K562 (cell line): ENCODE results near the gene TMPRSS7. TPM values are rescaled to one million over a fixed set of nuclear protein-coding genes. Genes with fewer than 3 reads are reported as not detected.

Experiments used
- ATAC-seq: fragments of 200-7000 bp; cut with Tn5 transposase; 3 replicates; pipeline ENCODE4 v1.9.1; 2020; ENCODE audit warnings: moderate library complexity
- BruUV-seq: library from RNA; stranded (reverse); fragments of 400-500 nt; replicated peaks from 2 replicates; lab custom pipeline; 2021; lab: Mats Ljungman, UMichigan
- CTCF ChIA-PET: fragments of 300-600 bp; formaldehyde crosslinking; extraction: SDS; loops from one replicate; lab custom pipeline; 2021; ENCODE audit warnings: low intra/inter-chr PET ratio; lab: Yijun Ruan, JAX
- POLR2A ChIA-PET: fragments of 300-600, 350-650 bp; sonication (Branson Sonifier 250); formaldehyde crosslinking; extraction: SDS; loops from one replicate; lab custom pipeline; 2021; ENCODE audit warnings: antibody characterized with exemption, inconsistent platforms; lab: Yijun Ruan, JAX
- DNase-seq, 4 experiments: peaks; one replicate each; pipeline versions ENCODE4 v3.0.0 to v3.0.0-alpha.2; 2011 to 2018; ENCODE audit warnings: low spot score in 3 of 4, mixed read lengths in 3 of 4; ENCODE audit errors: extremely low read depth in 1 of 4
- FAIRE-seq: peaks from 2 replicates; lab custom pipeline; 2011; peaks lifted over from hg19 to GRCh38; lab: Jason Lieb, UNC
- H2AFZ ChIP-seq: 2 replicates; pipeline ENCODE4 v1.6.0; 2011; ENCODE audit warnings: low read depth, low read length, control low read depth, inconsistent platforms
- H3K27ac ChIP-seq: fragments of 200-600 bp; 3 replicates; pipeline ENCODE4 v1.8.0; 2011; ENCODE audit warnings: low read depth, mild to moderate bottlenecking, control low read depth, inconsistent platforms, low read length, moderate library complexity, mixed read lengths; ENCODE audit errors: extremely low read depth
- H3K27me3 ChIP-seq, 2 experiments: fragments of 300-600 bp in 1 of 2; 2 replicates in 1 of 2; 3 replicates in 1 of 2; pipeline versions ENCODE4 v1.6.0 to v1.8.0; 2011; ENCODE audit warnings: inconsistent platforms in 2 of 2, low read length in 2 of 2, mild to moderate bottlenecking in 1 of 2, mixed read lengths in 1 of 2, moderate library complexity in 1 of 2; ENCODE audit not compliant: control insufficient read depth in 2 of 2, insufficient read depth in 2 of 2
- H3K36me3 ChIP-seq: fragments of 300-600 bp; 3 replicates; pipeline ENCODE4 v1.8.0; 2011; ENCODE audit warnings: mild to moderate bottlenecking, low read length, inconsistent platforms; ENCODE audit not compliant: control insufficient read depth, insufficient read depth
- H3K4me1 ChIP-seq, 2 experiments: fragments of 200-600 bp in 1 of 2; replicated peaks in 1 of 2; 2 replicates in 1 of 2; 3 replicates in 1 of 2; pipeline versions ENCODE4 v1.5.1 to v1.8.0; 2011; ENCODE audit warnings: inconsistent platforms in 2 of 2, low read length in 2 of 2, mild to moderate bottlenecking in 1 of 2, mixed read lengths in 1 of 2, moderate library complexity in 1 of 2; ENCODE audit not compliant: control insufficient read depth in 2 of 2, insufficient read depth in 2 of 2
- H3K4me2 ChIP-seq: 2 replicates; pipeline ENCODE4 v1.6.1; 2011; ENCODE audit warnings: low read length, control low read depth, inconsistent platforms, mixed read lengths; ENCODE audit not compliant: insufficient read depth
- H3K4me3 ChIP-seq: fragments of 200-600 bp; sonication (generic), shearing (Covaris generic); 2 replicates; pipeline ENCODE4 v1.5.1; 2016; ENCODE audit warnings: control low read depth, inconsistent platforms
- H3K79me2 ChIP-seq: fragments of 200-600 bp; 3 replicates; pipeline ENCODE4 v1.8.0; 2011; ENCODE audit warnings: low read length, inconsistent platforms; ENCODE audit not compliant: control insufficient read depth, insufficient read depth
- H3K9ac ChIP-seq, 2 experiments: 2 replicates each; pipeline versions ENCODE4 v1.6.0 to v1.6.1; 2011; ENCODE audit warnings: low read depth in 2 of 2, low read length in 2 of 2, control low read depth in 1 of 2, inconsistent platforms in 1 of 2, mild to moderate bottlenecking in 1 of 2, mixed read lengths in 1 of 2; ENCODE audit not compliant: insufficient read depth in 1 of 2
- H3K9me1 ChIP-seq: one replicate; pipeline ENCODE4 v1.6.0; 2011; ENCODE audit warnings: inconsistent platforms, mild to moderate bottlenecking, low read length, moderate library complexity; ENCODE audit not compliant: control insufficient read depth, insufficient read depth
- H3K9me3 ChIP-seq: replicated peaks from 2 replicates; pipeline ENCODE4 v1.5.1; 2011; ENCODE audit warnings: low read depth, low read length, inconsistent platforms; ENCODE audit not compliant: control insufficient read depth, insufficient read depth
- H4K20me1 ChIP-seq: replicated peaks from 2 replicates; pipeline ENCODE4 v1.6.1; 2011; ENCODE audit warnings: low read length, inconsistent platforms, mixed read lengths; ENCODE audit not compliant: control insufficient read depth, insufficient read depth
- CTCF ChIP-seq, 3 experiments: IDR thresholded peaks in 2 of 3; conservative IDR thresholded peaks in 1 of 3; 2 replicates each; pipeline ENCODE4 v1.5.1; 2011 to 2012; ENCODE audit warnings: low read length in 3 of 3, mild to moderate bottlenecking in 3 of 3, control low read depth in 2 of 3, improper control_type of control experiment in 1 of 3, inconsistent platforms in 1 of 3, low read depth in 1 of 3, mixed read lengths in 1 of 3, moderate library complexity in 1 of 3; ENCODE audit not compliant: insufficient read depth in 2 of 3
- DDX20 ChIP-seq: fragments of 450-650 bp; IDR thresholded peaks from 2 replicates; pipeline ENCODE4 v1.6.1; 2016; ENCODE audit warnings: missing genetic modification characterization, low read depth, mild to moderate bottlenecking, missing compliant biosample characterization, moderate library complexity
- L3MBTL2 ChIP-seq: fragments of 450-650 bp; IDR thresholded peaks from 2 replicates; pipeline ENCODE4 v1.6.1; 2016; ENCODE audit warnings: mild to moderate bottlenecking, moderate library complexity
- NFIX ChIP-seq: fragments of 250-450 bp; sonication (Bioruptor Pico); IDR thresholded peaks from 2 replicates; pipeline ENCODE4 v1.4.0; 2020; ENCODE audit warnings: low read depth, mild to moderate bottlenecking, moderate library complexity
- SOX6 ChIP-seq: fragments of 450-650 bp; IDR thresholded peaks from 2 replicates; pipeline ENCODE4 v1.6.1; 2014; ENCODE audit warnings: mild to moderate bottlenecking
- VEZF1 ChIP-seq: fragments of 200-800 bp; sonication (Bioruptor generic); IDR thresholded peaks from 2 replicates; pipeline ENCODE4 v1.6.1; 2017; ENCODE audit warnings: missing genetic modification characterization, missing compliant biosample characterization
- XRCC5 ChIP-seq: fragments of 200-400 bp; formaldehyde crosslinking; IDR thresholded peaks from 2 replicates; pipeline ENCODE4 v1.6.1; 2017; ENCODE audit warnings: low read depth, mild to moderate bottlenecking, low read length
- ZNF589 ChIP-seq: fragments of 200-800 bp; sonication (Bioruptor generic); IDR thresholded peaks from 2 replicates; pipeline ENCODE4 v1.6.1; 2016; ENCODE audit warnings: low read depth, missing genetic modification characterization, missing compliant biosample characterization
- WGBS: fragments of 100-300 bp; shearing (Covaris generic); methylation state at CpG from one replicate; pipeline ENCODE4 v1.1.6; 2016; ENCODE audit warnings: low coverage, mixed read lengths; ENCODE audit not compliant: insufficient coverage; ENCODE audit errors: missing lambda C conversion rate; 5-methylcytosine and 5-hydroxymethylcytosine counted together
- in situ Hi-C: fragments of 300-500 bp; cut with MboI; formaldehyde crosslinking; loops from 4 replicates; pipeline ENCODE4 v1.15.0; 2018; ENCODE audit warnings: inconsistent platforms, mixed read lengths
- intact Hi-C: fragments of 100-400 bp; cut with micrococcal nuclease; formaldehyde crosslinking; loops from 2 replicates; pipeline ENCODE4 v1.14.2; 2022
- polyA plus RNA-seq, 8 experiments: library from polyadenylated mRNA; depleted of rRNA in 4 of 8; stranded (reverse) in 5 of 8; unstranded in 3 of 8; fragments of >200 nt; fragmentation: Nextera tagmentation in 2 of 8; fragmentation: Illumina TruSeq in 1 of 8; extraction: Ambion mirVana in 2 of 8; extraction: Trizol in 1 of 8; gene quantifications; 2 replicates each; pipeline versions ENCODE4 v1.2.1 to v1.2.3, GENCODE V29; 2011 to 2014; ENCODE audit warnings: inconsistent platforms in 1 of 8, missing spikeins in 1 of 8
- total RNA-seq, 7 experiments: library from RNA; depleted of rRNA in 6 of 7; stranded (reverse); fragments of >200 nt in 6 of 7; fragmentation: Illumina TruSeq in 2 of 7; extraction: Trizol in 2 of 7; gene quantifications; 2 replicates each; pipeline versions ENCODE4 v1.2.1 to v1.2.3, GENCODE V29; 2011 to 2021; ENCODE audit warnings: low replicate concordance in 1 of 7

TMPRSS7 gene
- total and polyA plus RNA-seq, 9 of the 15 experiments (the other 6 are each of a cell fraction or from before 2014, with no cell fraction given) = not detected

- TF ChIP-seq NFIX (no peak), XRCC5 (no peak), ZNF589 (CRISPR knock-in tag) (no peak), SOX6 (no peak), DDX20 (tag) (no peak), CTCF (IDR thresholded peaks at IDR 0.05 in 2 of 3, conservative IDR thresholded peaks at IDR 0.05 in 1 of 3; ENCODE audit: insufficient read depth in 2 of 3, low read depth in 1 of 3, low read length in 3 of 3) (no peak)
Observed at GRCh38 chr3:112124907-112125607, 90.5 kb downstream of the TMPRSS7 start (continued).

- Histone ChIP-seq H3K79me2 (no peaks in the 10 kb centered on the region), H3K36me3 (no peaks in the 10 kb centered on the region), H3K4me2 (no peak overlapping the region), H4K20me1 (no peaks in the 10 kb centered on the region), H3K27me3 (no peaks in the 10 kb centered on the region), H3K9ac (no peak overlapping the region), H3K27ac (no peak overlapping the region), H3K9me3 (no peaks in the 10 kb centered on the region)
- no TSS peak for BruUV-seq
- CTCF ChIA-PET = no interaction called here
- 25% methylated on average over 1 of the region's 1 CpG for WGBS
- no peak for FAIRE-seq
- no peak for TF ChIP-seq L3MBTL2
- TF ChIP-seq VEZF1 = peak; percentile 12; the same call in 1 of the 2 replicates
- TF ChIP-seq, all 486 proteins: peak for 1
- Histone ChIP-seq H2AFZ (no peak overlapping the region), H3K9me1 (no peaks in the 10 kb centered on the region), H3K4me1 (no peaks in the 10 kb centered on the region), H3K4me3 (no peak overlapping the region)
- POLR2A ChIA-PET = no interaction called here
- intact Hi-C loops (no loop called here), in situ Hi-C loops (no loop called here)
- no peak for ATAC-seq
- DNase-seq = no peak
Observed at GRCh38 chr3:112126511-112126911, 92.0 kb downstream of the TMPRSS7 start.
